SU-DHL-6 (cell line): Measurements from ENCODE around the gene RBMS3.

Source experiments
- EZH2phosphoT487 ChIP-seq: fragments of 200-600 bp; sonication (generic), shearing (Covaris generic); conservative IDR thresholded peaks from 2 replicates; pipeline ENCODE4 v1.6.1; 2018; ENCODE audit warnings: mild to moderate bottlenecking, antibody characterized with exemption, low read length, moderate library complexity, mixed read lengths
- TF ChIP-seq, protein P1 (sequence below): fragments of 200-600 bp; sonication (generic); IDR thresholded peaks from one replicate; pipeline ENCODE4 v1.5.1; 2017; ENCODE audit warnings: antibody characterized with exemption, mild to moderate bottlenecking, low read length, moderate library complexity; ENCODE audit not compliant: insufficient read depth, poor library complexity, severe bottlenecking

DNA sequence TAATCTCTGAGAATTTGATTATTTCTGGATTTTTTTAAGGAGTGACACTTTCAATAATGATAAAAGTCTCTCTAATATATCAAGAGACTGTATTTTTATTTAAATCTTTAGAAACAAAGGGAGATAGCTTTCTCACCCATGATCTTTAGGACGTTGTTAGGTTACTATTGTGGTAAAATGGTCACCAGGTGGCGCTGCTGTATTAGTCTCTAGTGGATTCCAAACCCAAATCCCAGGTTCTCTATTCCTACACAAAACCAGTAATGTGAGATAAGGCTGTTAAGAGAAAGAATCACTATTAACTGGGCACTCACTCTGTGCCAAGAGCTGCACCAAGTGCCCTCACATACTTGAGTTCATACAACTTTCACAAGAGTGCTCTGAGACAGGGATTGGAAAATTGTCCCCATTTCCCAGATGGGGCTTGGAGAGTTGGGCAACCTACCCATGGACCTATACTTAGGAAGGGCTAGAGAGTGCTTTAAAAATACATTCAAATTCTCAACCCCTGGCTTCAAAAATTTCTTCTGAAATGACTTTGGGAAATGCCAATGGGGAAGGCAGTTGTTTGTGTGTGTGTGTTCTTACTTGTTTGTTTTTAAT is 732.2 kb downstream of the RBMS3 start:
- TF ChIP-seq, protein P1, sequence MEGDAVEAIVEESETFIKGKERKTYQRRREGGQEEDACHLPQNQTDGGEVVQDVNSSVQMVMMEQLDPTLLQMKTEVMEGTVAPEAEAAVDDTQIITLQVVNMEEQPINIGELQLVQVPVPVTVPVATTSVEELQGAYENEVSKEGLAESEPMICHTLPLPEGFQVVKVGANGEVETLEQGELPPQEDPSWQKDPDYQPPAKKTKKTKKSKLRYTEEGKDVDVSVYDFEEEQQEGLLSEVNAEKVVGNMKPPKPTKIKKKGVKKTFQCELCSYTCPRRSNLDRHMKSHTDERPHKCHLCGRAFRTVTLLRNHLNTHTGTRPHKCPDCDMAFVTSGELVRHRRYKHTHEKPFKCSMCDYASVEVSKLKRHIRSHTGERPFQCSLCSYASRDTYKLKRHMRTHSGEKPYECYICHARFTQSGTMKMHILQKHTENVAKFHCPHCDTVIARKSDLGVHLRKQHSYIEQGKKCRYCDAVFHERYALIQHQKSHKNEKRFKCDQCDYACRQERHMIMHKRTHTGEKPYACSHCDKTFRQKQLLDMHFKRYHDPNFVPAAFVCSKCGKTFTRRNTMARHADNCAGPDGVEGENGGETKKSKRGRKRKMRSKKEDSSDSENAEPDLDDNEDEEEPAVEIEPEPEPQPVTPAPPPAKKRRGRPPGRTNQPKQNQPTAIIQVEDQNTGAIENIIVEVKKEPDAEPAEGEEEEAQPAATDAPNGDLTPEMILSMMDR: peak; percentile 73
- TF ChIP-seq EZH2phosphoT487: no peak
